Central memory CD8-positive, alpha-beta T cell (primary cell): ENCODE measurements around the gene NFIC.

Experiments used
- ATAC-seq: fragments of 150-1000 bp; cut with Tn5 transposase; replicated peaks from 2 replicates; pipeline ENCODE4 v1.10.0; 2022; ENCODE audit warnings: mild to moderate bottlenecking, moderate FRiP score, moderate number of reproducible peaks; ENCODE audit not compliant: poor library complexity, severe bottlenecking; ENCODE audit errors: extremely low read depth
- DNase-seq, 2 donors: peaks; one replicate each; pipeline ENCODE4 v3.0.0; 2021; ENCODE audit warnings: low spot score in 2 of 2
- H3K27ac Mint-ChIP-seq: one replicate; pipeline ENCODE4 v1.8.0; 2022; ENCODE audit warnings: low read depth, mild to moderate bottlenecking, moderate library complexity, mixed read lengths
- H3K27me3 Mint-ChIP-seq: one replicate; pipeline ENCODE4 v1.8.0; 2022; ENCODE audit warnings: mixed read lengths
- H3K36me3 Mint-ChIP-seq: one replicate; pipeline ENCODE4 v1.8.0; 2022; ENCODE audit warnings: mild to moderate bottlenecking, moderate library complexity, mixed read lengths; ENCODE audit not compliant: insufficient read depth
- H3K4me1 Mint-ChIP-seq: one replicate; pipeline ENCODE4 v1.8.0; 2022; ENCODE audit warnings: mixed read lengths
- H3K4me3 Mint-ChIP-seq: one replicate; pipeline ENCODE4 v1.8.0; 2022; ENCODE audit warnings: mild to moderate bottlenecking, moderate library complexity, mixed read lengths
- H3K9me3 Mint-ChIP-seq: one replicate; pipeline ENCODE4 v1.8.0; 2022; ENCODE audit warnings: mixed read lengths

Gene NFIC

GRCh38 chr19:3515891-3516422 is 149.6 kb downstream of the NFIC start:
- Mint-ChIP-seq H3K27ac (peak overlapping the region; percentile 93), H3K27me3 (no peaks in the 10 kb centered on the region), H3K4me3 (no peak overlapping the region), H3K9me3 (no peaks in the 10 kb centered on the region), H3K36me3 (peaks cover 10% of the 10 kb centered on the region), H3K4me1 (peaks cover 40% of the 10 kb centered on the region)
- DNase-seq (no peak), ATAC-seq (no peak)

GRCh38 chr19:3516675-3517207 is 150.4 kb downstream of the NFIC start:
- H3K4me1 Mint-ChIP-seq = peaks cover 42% of the 10 kb centered on the region
- DNase-seq (peak; percentile 40 to 72), ATAC-seq (peak; percentile 90)
- H3K9me3 Mint-ChIP-seq = no peaks in the 10 kb centered on the region
- peaks cover 14% of the 10 kb centered on the region for H3K36me3 Mint-ChIP-seq
- H3K27me3 Mint-ChIP-seq = no peaks in the 10 kb centered on the region
- peak overlapping the region; percentile 20 for H3K4me3 Mint-ChIP-seq
- H3K27ac Mint-ChIP-seq = peak overlapping the region; percentile 93

DNA sequence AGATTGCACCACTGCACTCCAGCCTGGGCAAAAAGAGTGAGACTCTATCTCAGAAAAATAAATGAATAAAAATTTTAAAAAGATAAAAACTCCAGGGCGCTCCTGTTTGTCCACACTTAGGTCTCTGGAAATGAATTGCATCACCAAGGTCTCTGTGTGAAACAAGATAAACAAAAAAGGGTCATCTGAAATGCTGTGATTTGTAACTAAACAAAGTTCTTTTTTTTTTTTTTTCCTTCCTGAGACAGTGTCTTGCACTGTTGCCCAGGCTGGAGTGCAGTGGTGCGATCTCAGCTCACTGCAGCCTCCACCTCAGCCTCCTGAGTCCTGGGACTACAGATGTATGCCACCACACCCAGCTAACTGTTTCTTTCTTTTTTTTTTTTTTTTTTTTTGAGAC is 151.3 kb downstream of the NFIC start:
- Mint-ChIP-seq H3K27me3 (no peaks in the 10 kb centered on the region), H3K4me3 (no peak overlapping the region), H3K9me3 (no peaks in the 10 kb centered on the region), H3K27ac (no peak overlapping the region), H3K4me1 (peaks cover 34% of the 10 kb centered on the region), H3K36me3 (peaks cover 17% of the 10 kb centered on the region)
- no peak for DNase-seq
- ATAC-seq = no peak

GRCh38 chr19:3518255-3518654 is 151.9 kb downstream of the NFIC start:
- Mint-ChIP-seq H3K4me1 (peaks cover 34% of the 10 kb centered on the region), H3K27me3 (no peaks in the 10 kb centered on the region), H3K36me3 (peaks cover 20% of the 10 kb centered on the region), H3K27ac (peak overlapping the region; percentile 19), H3K9me3 (no peaks in the 10 kb centered on the region), H3K4me3 (no peak overlapping the region)
- no peak for DNase-seq
- no peak for ATAC-seq

GRCh38 chr19:3518659-3519058 is 152.3 kb downstream of the NFIC start:
- Mint-ChIP-seq H3K27me3 (no peaks in the 10 kb centered on the region), H3K4me1 (peaks cover 31% of the 10 kb centered on the region), H3K9me3 (no peaks in the 10 kb centered on the region), H3K4me3 (no peak overlapping the region), H3K36me3 (peaks cover 23% of the 10 kb centered on the region), H3K27ac (peak overlapping the region; percentile 19)
- ATAC-seq = no peak
- DNase-seq = no peak
